Keratinocyte (primary cell): Measurements from ENCODE around the gene CD59. TPM values are rescaled to one million over a fixed set of nuclear protein-coding genes. Genes with fewer than 3 reads are reported as not detected.

Experiments used
- DNase-seq: peaks from one replicate; pipeline ENCODE4 v3.0.0-alpha.2; 2011; ENCODE audit warnings: low read depth, missing footprints, low spot score
- FAIRE-seq: peaks from 2 replicates; lab custom pipeline; 2011; peaks lifted over from hg19 to GRCh38; lab: Jason Lieb, UNC
- H2AFZ ChIP-seq: 2 replicates; pipeline ENCODE4 v1.6.0; 2012; ENCODE audit warnings: low read length, control low read depth, inconsistent platforms; ENCODE audit not compliant: control insufficient read depth
- H3K27ac ChIP-seq: 2 replicates; pipeline ENCODE4 v1.5.1; 2011; ENCODE audit warnings: low read length; ENCODE audit not compliant: control insufficient read depth, insufficient read depth
- H3K27me3 ChIP-seq: 3 replicates; pipeline ENCODE4 v1.6.0; 2011; ENCODE audit warnings: low read length; ENCODE audit not compliant: control insufficient read depth, insufficient read depth; ENCODE audit errors: extremely low read depth
- H3K36me3 ChIP-seq, 2 experiments: 2 replicates in 1 of 2; 3 replicates in 1 of 2; pipeline ENCODE4 v1.5.1; 2011; ENCODE audit warnings: low read length in 2 of 2, mild to moderate bottlenecking in 1 of 2; ENCODE audit not compliant: control insufficient read depth in 2 of 2, insufficient read depth in 2 of 2; ENCODE audit errors: extremely low read depth in 1 of 2
- H3K4me1 ChIP-seq: 3 replicates; pipeline ENCODE4 v1.5.1; 2011; ENCODE audit warnings: low read length; ENCODE audit not compliant: control insufficient read depth, insufficient read depth; ENCODE audit errors: extremely low read depth
- H3K4me2 ChIP-seq: 3 replicates; pipeline ENCODE4 v1.6.0; 2011; ENCODE audit warnings: low read depth, low read length; ENCODE audit not compliant: control insufficient read depth, insufficient read depth; ENCODE audit errors: extremely low read depth
- H3K4me3 ChIP-seq, 3 experiments: fragments of 200-600 bp in 1 of 3; sonication (generic) in 1 of 3; 2 replicates in 2 of 3; 3 replicates in 1 of 3; pipeline ENCODE4 v1.5.1; 2011 to 2016; ENCODE audit warnings: low read length in 3 of 3, mild to moderate bottlenecking in 3 of 3, control low read depth in 2 of 3, inconsistent platforms in 1 of 3, low read depth in 1 of 3, mixed read lengths in 1 of 3, mixed run types in 1 of 3, moderate library complexity in 1 of 3; ENCODE audit not compliant: control insufficient read depth in 2 of 3, insufficient read depth in 2 of 3; ENCODE audit errors: extremely low read depth in 1 of 3
- H3K79me2 ChIP-seq: 2 replicates; pipeline ENCODE4 v1.6.0; 2012; ENCODE audit warnings: low read length; ENCODE audit not compliant: control insufficient read depth, insufficient read depth
- H3K9ac ChIP-seq: 3 replicates; pipeline ENCODE4 v1.6.0; 2011; ENCODE audit warnings: low read length; ENCODE audit not compliant: control insufficient read depth, insufficient read depth; ENCODE audit errors: extremely low read depth
- H3K9me1 ChIP-seq: 3 replicates; pipeline ENCODE4 v1.6.0; 2011; ENCODE audit warnings: low read length; ENCODE audit not compliant: control insufficient read depth, insufficient read depth; ENCODE audit errors: extremely low read depth
- H3K9me3 ChIP-seq: 2 replicates; pipeline ENCODE4 v1.5.1; 2012; ENCODE audit warnings: low read depth, low read length; ENCODE audit not compliant: control insufficient read depth
- H4K20me1 ChIP-seq: 3 replicates; pipeline ENCODE4 v1.6.0; 2011; ENCODE audit warnings: low read length; ENCODE audit not compliant: control insufficient read depth, insufficient read depth; ENCODE audit errors: extremely low read depth
- EZH2 ChIP-seq: IDR thresholded peaks from one replicate; pipeline ENCODE4 v1.6.1; 2012; ENCODE audit warnings: inconsistent platforms, mild to moderate bottlenecking, low read length, moderate library complexity
- dilution Hi-C: fragments of 300-500 bp; cut with MboI; formaldehyde crosslinking; loops from one replicate; pipeline ENCODE4 v1.7.0; 2020; ENCODE audit warnings: low sequenced_read_pairs; ENCODE audit not compliant: extremely low pct_ligation_motif_present
- polyA plus RNA-seq, 5 experiments: library from polyadenylated mRNA; depleted of rRNA in 3 of 5; stranded (reverse) in 3 of 5; stranded (forward) in 1 of 5; unstranded in 1 of 5; fragments of >200 nt; gene quantifications; 1 replicate in 1 of 5; 2 replicates in 3 of 5; 3 replicates in 1 of 5; pipeline versions ENCODE4 v1.2.1 to v1.2.3, GENCODE V29; 2011 to 2012; ENCODE audit warnings: missing spikeins in 2 of 5, low read depth in 1 of 5, low replicate concordance in 1 of 5
- TF ChIP-seq, protein P1 (sequence below), 3 experiments: IDR thresholded peaks in 1 of 3; conservative IDR thresholded peaks in 1 of 3; optimal IDR thresholded peaks in 1 of 3; 2 replicates in 2 of 3; 3 replicates in 1 of 3; pipeline versions ENCODE3 to v1.5.1; 2011; ENCODE audit warnings: low read length in 3 of 3, mild to moderate bottlenecking in 3 of 3, moderate library complexity in 2 of 3, control low read depth in 1 of 3, inconsistent platforms in 1 of 3; ENCODE audit not compliant: insufficient read depth in 2 of 3; ENCODE audit errors: extremely low read depth in 1 of 3

Gene CD59
- polyA plus RNA-seq, 1 donor (not counting 4 experiments of a cell fraction or from before 2014, with no cell fraction given), result 1,349 TPM

DNA sequence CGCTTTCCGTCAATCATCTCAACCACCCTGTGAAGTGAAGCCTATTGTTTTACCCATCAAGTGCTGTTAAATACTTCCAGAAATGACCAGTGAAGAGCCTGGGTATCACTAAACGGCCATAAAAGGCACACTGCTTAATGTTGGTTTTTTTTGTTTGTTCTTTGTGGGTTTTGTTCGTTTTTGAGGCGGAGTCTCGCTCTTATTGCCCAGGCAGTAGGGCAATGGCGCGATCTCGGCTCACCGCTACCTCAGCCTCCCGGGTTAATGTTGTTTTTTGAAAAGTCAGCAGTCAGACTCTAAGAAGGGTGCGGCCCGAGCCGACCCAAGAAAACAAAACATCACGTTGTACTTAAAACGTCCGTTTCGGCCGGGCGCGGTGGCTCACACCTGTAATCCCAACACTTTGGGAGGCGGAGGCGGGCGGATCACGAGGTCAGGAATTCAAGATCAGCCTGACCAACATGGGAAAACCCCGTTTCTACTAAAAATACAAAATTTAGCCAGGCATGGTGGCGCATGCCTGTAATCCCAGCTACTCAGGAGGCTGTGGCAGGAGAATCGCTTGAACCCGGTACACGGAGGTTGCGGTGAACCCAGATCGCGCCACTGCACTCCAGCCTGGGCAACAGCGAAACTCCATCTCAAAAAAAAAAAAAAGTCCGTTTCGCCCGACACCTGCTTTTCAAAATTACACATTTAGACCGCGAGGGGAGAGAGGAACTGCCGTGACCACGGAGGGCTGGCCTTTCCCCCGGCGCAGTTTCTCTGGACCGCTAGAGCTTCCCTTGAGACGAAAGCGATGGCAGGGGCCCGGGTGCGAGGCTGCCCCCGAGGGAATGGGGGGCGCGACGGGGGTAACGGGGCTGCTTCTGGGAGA is 714 bp downstream of the CD59 start:
- H3K9ac ChIP-seq, result peak overlapping the region; percentile 96
- H3K9me3 ChIP-seq, result no peaks in the 10 kb centered on the region
- peaks cover 49% of the 10 kb centered on the region for H3K4me1 ChIP-seq
- dilution Hi-C loops, result no loop called here
- no peak for FAIRE-seq
- peaks cover 3% of the 10 kb centered on the region for H3K9me1 ChIP-seq
- peaks cover 29% of the 10 kb centered on the region for H4K20me1 ChIP-seq
- peak overlapping the region; percentile 92 for H3K27ac ChIP-seq
- H3K4me2 ChIP-seq, result peak overlapping the region; percentile 98
- DNase-seq, result no peak
- no peak overlapping the region for H2AFZ ChIP-seq
- H3K4me3 ChIP-seq, result peak overlapping the region; percentile 91 to 100 (median 97)
- peaks cover 10 to 26% of the 10 kb centered on the region in 2 experiments for H3K36me3 ChIP-seq
- no peaks in the 10 kb centered on the region for H3K27me3 ChIP-seq
- H3K79me2 ChIP-seq, result peaks cover 57% of the 10 kb centered on the region
- no peak for TF ChIP-seq EZH2
- TF ChIP-seq, protein P1, sequence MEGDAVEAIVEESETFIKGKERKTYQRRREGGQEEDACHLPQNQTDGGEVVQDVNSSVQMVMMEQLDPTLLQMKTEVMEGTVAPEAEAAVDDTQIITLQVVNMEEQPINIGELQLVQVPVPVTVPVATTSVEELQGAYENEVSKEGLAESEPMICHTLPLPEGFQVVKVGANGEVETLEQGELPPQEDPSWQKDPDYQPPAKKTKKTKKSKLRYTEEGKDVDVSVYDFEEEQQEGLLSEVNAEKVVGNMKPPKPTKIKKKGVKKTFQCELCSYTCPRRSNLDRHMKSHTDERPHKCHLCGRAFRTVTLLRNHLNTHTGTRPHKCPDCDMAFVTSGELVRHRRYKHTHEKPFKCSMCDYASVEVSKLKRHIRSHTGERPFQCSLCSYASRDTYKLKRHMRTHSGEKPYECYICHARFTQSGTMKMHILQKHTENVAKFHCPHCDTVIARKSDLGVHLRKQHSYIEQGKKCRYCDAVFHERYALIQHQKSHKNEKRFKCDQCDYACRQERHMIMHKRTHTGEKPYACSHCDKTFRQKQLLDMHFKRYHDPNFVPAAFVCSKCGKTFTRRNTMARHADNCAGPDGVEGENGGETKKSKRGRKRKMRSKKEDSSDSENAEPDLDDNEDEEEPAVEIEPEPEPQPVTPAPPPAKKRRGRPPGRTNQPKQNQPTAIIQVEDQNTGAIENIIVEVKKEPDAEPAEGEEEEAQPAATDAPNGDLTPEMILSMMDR (optimal IDR thresholded peaks at IDR 0.05 in 1 of 3, IDR thresholded peaks at IDR 0.05 in 1 of 3, conservative IDR thresholded peaks at IDR 0.05 in 1 of 3; ENCODE audit: extremely low read depth in 1 of 3, insufficient read depth in 2 of 3, low read length in 3 of 3), result no peak

DNA sequence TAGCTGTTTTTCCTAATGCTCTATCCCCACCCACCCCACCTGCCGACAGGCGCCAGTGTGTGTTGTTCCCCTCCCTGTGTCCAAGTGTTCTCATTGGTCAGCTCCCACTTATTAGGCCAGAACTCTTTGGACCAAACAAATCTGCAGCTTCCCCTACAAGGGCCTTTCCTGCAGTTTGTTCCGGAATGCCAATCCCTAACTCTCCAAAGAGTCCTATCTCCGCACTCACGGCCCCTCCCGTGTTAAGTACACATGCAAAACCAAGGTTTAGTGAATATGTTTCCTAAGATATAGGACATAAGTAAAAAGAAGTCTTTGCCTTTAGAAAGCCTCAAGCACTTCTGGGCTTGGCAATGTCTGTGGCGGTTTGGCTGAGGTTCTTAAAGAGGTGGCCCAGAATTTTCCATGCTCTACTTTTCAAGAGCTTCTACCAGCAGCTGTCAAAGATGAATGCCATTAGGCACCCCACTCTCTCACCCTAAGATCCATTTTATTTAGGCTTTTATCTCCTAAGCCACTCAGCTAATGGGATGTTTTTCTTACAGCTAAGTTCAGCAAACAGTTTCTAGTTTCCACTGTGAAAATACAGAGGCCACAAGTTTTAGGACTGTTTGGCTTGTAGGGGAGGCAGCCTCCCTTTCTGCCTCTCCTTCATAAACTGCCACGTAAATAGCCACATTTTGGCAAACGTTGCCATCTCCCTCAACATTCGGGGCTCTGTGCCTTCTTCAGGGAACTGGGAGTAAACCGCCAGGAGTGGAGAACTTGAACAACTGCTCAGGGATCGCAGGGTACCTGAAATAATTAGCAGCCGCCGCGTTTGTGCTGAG is 1.6 kb downstream of the CD59 start:
- H3K9ac ChIP-seq, result peak overlapping the region; percentile 96
- no peak overlapping the region for H2AFZ ChIP-seq
- peaks cover 55% of the 10 kb centered on the region for H3K4me1 ChIP-seq
- TF ChIP-seq, protein P1 (optimal IDR thresholded peaks at IDR 0.05 in 1 of 3, IDR thresholded peaks at IDR 0.05 in 1 of 3, conservative IDR thresholded peaks at IDR 0.05 in 1 of 3; ENCODE audit: extremely low read depth in 1 of 3, insufficient read depth in 2 of 3, low read length in 3 of 3), result no peak
- TF ChIP-seq EZH2, result no peak
- no peak for FAIRE-seq
- H3K4me3 ChIP-seq, result peak overlapping the region; percentile 91 to 100 (median 97)
- H3K27ac ChIP-seq, result peak overlapping the region; percentile 92
- peaks cover 12 to 26% of the 10 kb centered on the region in 2 experiments for H3K36me3 ChIP-seq
- H3K4me2 ChIP-seq, result peak overlapping the region; percentile 98
- peaks cover 66% of the 10 kb centered on the region for H3K79me2 ChIP-seq
- dilution Hi-C loops, result no loop called here
- no peaks in the 10 kb centered on the region for H3K27me3 ChIP-seq
- no peaks in the 10 kb centered on the region for H3K9me3 ChIP-seq
- DNase-seq, result no peak
- peaks cover 3% of the 10 kb centered on the region for H3K9me1 ChIP-seq
- H4K20me1 ChIP-seq, result peaks cover 34% of the 10 kb centered on the region
